Breast epithelium (tissue), 4 donors: ENCODE data around the gene OR1I1. TPM values are rescaled to one million over a fixed set of nuclear protein-coding genes. Genes with fewer than 3 reads are reported as not detected.

Source experiments
- DNase-seq, 2 donors: peaks; one replicate each; pipeline ENCODE4 v3.0.0-alpha.2; 2019; ENCODE audit warnings: low spot score in 2 of 2
- H3K27ac ChIP-seq, 2 donors: fragments of 200-600 bp; sonication (generic) in 1 of 2; one replicate each; pipeline ENCODE4 v1.5.1; 2016 to 2019; ENCODE audit warnings: mild to moderate bottlenecking in 1 of 2
- H3K27me3 ChIP-seq, 2 donors: fragments of 200-600 bp; sonication (generic) in 1 of 2; one replicate each; pipeline versions ENCODE4 v1.5.1 to v1.6.0; 2017 to 2019; ENCODE audit warnings: control low read depth in 1 of 2, mild to moderate bottlenecking in 1 of 2
- H3K36me3 ChIP-seq: fragments of 200-600 bp; one replicate; pipeline ENCODE4 v1.5.1; 2019
- H3K4me1 ChIP-seq, 2 donors: fragments of 200-600 bp; sonication (generic); one replicate each; pipeline ENCODE4 v1.5.1; 2016 to 2019; ENCODE audit warnings: control low read depth in 1 of 2
- H3K4me3 ChIP-seq, 3 donors: fragments of 200-600 bp; sonication (generic); 1 replicate in 2 of 3; 2 replicates in 1 of 3; pipeline ENCODE4 v1.5.1; 2016 to 2019; ENCODE audit warnings: mild to moderate bottlenecking in 3 of 3, moderate library complexity in 2 of 3
- H3K9me3 ChIP-seq, 2 donors: fragments of 200-600 bp; sonication (generic) in 1 of 2; one replicate each; pipeline ENCODE4 v1.5.1; 2016 to 2019; ENCODE audit warnings: control low read depth in 1 of 2
- CTCF ChIP-seq, 3 donors: fragments of 450-650 bp; IDR thresholded peaks; one replicate each; pipeline ENCODE4 v1.5.1; 2016 to 2017; ENCODE audit warnings: antibody characterized with exemption in 3 of 3, mild to moderate bottlenecking in 3 of 3, moderate library complexity in 3 of 3
- POLR2A ChIP-seq: fragments of 450-650 bp; IDR thresholded peaks from one replicate; pipeline ENCODE4 v1.6.1; 2016; ENCODE audit warnings: antibody characterized with exemption, mild to moderate bottlenecking, moderate library complexity
- POLR2AphosphoS5 ChIP-seq, 3 donors: sonication (generic); formaldehyde crosslinking; IDR thresholded peaks; one replicate each; pipeline ENCODE4 v1.6.1; 2017; ENCODE audit warnings: antibody characterized with exemption in 3 of 3
- intact Hi-C: fragments of 100-400 bp; cut with DNase I; formaldehyde crosslinking; loops from one replicate; pipeline ENCODE4 v1.15.1; 2023; ENCODE audit warnings: low total_unique reads
- total RNA-seq, 3 donors: library from RNA; depleted of rRNA; stranded (reverse); fragments of >200 nt; gene quantifications; one replicate each; pipeline ENCODE4 v1.1.0, GENCODE V29; 2016

The OR1I1 gene
- total RNA-seq, 3 donors from 2014 or later, result not detected

GRCh38 chr19:15104003-15104402 lies 22.0 kb downstream of the OR1I1 start:
- Histone ChIP-seq H3K27ac (no peak overlapping the region), H3K27me3 (no peaks in the 10 kb centered on the region), H3K9me3 (peaks cover 12 to 20% of the 10 kb centered on the region in 2 donors), H3K4me1 (no peaks in the 10 kb centered on the region), H3K4me3 (no peak overlapping the region), H3K36me3 (no peaks in the 10 kb centered on the region)
- intact Hi-C loops, result no loop called here
- DNase-seq, result no peak
- TF ChIP-seq CTCF (IDR thresholded peaks at IDR 0.05), result no peak
- no peak for TF ChIP-seq POLR2AphosphoS5 (IDR thresholded peaks at IDR 0.05)
- TF ChIP-seq POLR2A, result no peak

DNA sequence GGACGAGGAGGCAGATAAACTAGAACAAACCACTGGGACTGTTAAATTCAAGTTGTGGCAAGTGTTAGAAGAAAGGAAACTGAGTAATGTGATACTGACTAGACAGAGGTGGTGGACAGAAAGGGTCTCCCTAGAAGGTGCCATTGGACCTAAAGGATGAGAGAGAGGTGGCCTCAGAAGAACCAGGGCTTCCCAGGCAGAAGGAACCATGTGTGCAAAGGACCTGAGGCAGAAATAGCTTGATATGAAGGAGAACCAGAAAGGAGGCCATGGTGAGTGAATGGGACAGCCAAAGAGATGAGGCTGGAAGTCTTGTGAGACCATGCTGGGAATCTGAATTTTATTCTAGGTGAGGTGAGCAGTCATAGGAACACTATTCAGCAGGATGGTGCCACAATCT lies 22.4 kb downstream of the OR1I1 start:
- no peak for DNase-seq
- H3K36me3 ChIP-seq, result no peaks in the 10 kb centered on the region
- TF ChIP-seq POLR2AphosphoS5 (IDR thresholded peaks at IDR 0.05) (no peak), POLR2A (no peak), CTCF (IDR thresholded peaks at IDR 0.05) (no peak)
- H3K4me1 ChIP-seq, result no peaks in the 10 kb centered on the region
- intact Hi-C loops, result no loop called here
- H3K4me3 ChIP-seq, result no peak overlapping the region
- H3K9me3 ChIP-seq, result peaks cover 12 to 20% of the 10 kb centered on the region in 2 donors
- no peaks in the 10 kb centered on the region for H3K27me3 ChIP-seq
- no peak overlapping the region for H3K27ac ChIP-seq

DNA sequence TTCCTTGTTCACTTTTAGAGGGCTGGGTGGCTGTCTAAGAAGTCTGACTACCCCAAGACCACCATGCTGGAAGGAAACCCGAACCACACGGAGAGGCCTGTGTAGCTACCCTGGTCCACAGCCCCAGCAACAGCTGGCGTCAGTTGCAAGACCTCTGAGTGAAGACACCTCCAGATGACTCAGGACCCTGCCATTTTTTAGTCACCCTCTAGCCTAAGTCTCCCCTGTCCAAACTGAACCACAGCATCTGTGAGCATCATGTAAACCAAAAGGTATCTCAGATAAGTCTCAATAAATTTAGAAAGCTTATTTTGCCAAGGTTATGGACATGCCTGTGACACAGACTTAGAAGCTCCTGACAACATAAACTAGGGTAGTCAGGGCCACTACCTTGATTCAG lies 23.0 kb downstream of the OR1I1 start:
- Histone ChIP-seq H3K9me3 (peaks cover 12 to 20% of the 10 kb centered on the region in 2 donors), H3K4me1 (no peaks in the 10 kb centered on the region), H3K27me3 (no peaks in the 10 kb centered on the region), H3K36me3 (no peaks in the 10 kb centered on the region), H3K27ac (no peak overlapping the region), H3K4me3 (no peak overlapping the region)
- TF ChIP-seq POLR2AphosphoS5 (IDR thresholded peaks at IDR 0.05), result no peak
- no peak for TF ChIP-seq CTCF (IDR thresholded peaks at IDR 0.05)
- no peak for TF ChIP-seq POLR2A
- no peak for DNase-seq
- intact Hi-C loops, result no loop called here

DNA sequence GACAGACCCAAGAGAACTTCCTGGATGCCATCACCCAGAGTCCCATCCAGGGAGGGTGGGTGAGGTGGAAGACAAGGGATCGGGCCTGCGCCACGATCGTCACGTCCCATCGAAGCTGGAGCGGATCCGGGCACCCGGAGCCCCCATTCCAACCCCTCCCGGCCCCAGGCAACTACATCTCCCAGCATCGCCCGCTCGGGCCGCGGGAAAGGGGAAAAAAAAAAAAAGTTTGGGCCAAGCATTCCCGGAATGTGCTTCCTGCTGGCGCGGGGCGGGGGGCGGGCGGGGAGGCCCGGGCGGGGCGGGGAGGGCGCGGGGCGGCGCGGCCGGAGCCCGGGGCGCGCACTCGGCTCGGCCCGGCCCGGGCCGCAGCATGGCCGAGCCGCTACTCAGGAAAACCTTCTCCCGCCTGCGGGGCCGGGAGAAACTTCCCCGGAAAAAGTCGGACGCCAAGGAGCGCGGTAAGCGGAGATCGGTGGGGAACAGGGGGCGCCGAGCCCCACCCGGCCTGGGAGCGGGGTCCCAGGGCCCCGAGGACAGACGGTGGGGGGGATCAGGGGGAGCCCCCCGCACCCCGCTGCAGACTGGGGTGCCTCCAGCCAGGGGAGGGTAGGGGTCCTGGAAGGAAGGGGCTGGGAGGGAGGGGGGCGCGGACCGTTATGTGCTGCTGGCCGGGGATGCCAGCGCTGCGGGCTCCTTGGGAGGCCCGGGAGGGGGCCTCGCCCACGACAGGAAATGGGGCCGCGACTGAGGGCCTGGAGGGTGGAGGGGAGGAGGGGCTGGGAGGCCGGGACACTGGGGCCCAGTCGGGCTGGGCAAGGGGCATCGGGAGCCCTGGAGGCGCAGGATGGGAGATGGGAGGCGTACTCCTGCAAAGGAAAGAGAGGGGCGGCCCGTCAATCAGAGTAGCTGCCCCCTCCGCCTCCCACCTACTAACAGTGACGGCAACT lies 25.3 kb downstream of the OR1I1 start, which contains the start of gene SYDE1:
Gene SYDE1, plus strand, starts transcription at position 341 of the 950 bp plus-strand sequence. Its CDS starts 33 bp downstream, at position 374.
- H3K9me3 ChIP-seq, result peaks cover 12 to 20% of the 10 kb centered on the region in 2 donors
- DNase-seq, result peak in 1 of 2 donors; percentile 39
- no peaks in the 10 kb centered on the region for H3K4me1 ChIP-seq
- TF ChIP-seq POLR2AphosphoS5 (IDR thresholded peaks at IDR 0.05) (peak in 1 of 3 donors; percentile 10), CTCF (IDR thresholded peaks at IDR 0.05) (no peak), POLR2A (peak; percentile 18)
- peak within 1 kb of the TSS; percentile 69 to 89 (median 81) for H3K4me3 ChIP-seq
- H3K27me3 ChIP-seq, result no peaks in the 10 kb centered on the region
- no peaks in the 10 kb centered on the region for H3K36me3 ChIP-seq
- intact Hi-C loops, result no loop called here
- H3K27ac ChIP-seq, result peak within 1 kb of the TSS; percentile 75 to 96

DNA sequence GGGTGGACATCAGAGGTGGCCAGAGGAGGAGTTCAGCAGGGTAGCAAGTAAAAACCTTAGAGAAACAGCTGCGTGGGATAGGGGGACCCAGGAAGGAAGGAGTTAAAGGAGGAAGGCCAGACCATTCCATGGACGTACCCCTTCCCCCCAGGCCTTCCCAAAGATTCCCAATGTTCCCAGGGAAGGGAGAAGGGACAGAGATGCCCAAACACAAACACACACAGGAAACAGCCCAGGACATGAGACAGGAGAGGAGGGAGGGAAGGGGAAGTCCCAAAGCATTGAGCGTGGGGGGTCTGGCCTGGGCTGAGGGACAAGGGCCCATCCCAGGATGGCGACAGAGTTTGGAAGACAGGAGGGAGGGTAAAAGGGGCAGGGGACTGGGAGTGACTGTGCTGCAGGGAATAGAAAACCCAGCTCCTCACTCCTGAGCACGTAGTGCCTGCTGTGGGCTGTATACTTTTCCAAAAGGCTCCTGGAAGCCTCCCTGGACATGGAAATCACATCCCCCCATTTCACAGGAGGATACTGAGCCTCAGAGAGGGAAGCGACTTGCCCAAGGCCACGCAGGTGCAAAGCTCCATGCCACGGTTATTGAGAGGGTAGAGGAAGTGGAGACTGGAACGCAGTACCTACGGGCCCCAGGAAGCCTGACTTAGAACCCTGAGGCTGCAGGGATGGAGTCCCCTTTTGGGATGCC lies 26.3 kb downstream of the OR1I1 start:
- H3K27me3 ChIP-seq, result no peaks in the 10 kb centered on the region
- TF ChIP-seq POLR2AphosphoS5 (IDR thresholded peaks at IDR 0.05) (no peak), CTCF (IDR thresholded peaks at IDR 0.05) (no peak), POLR2A (no peak)
- intact Hi-C loops, result no loop called here

More for the DNA sequence above, 26.3 kb downstream of the OR1I1 start:
- Histone ChIP-seq H3K4me1 (no peaks in the 10 kb centered on the region), H3K27ac (peak overlapping the region; percentile 75 to 96), H3K36me3 (no peaks in the 10 kb centered on the region), H3K9me3 (peaks cover 12 to 17% of the 10 kb centered on the region in 2 donors), H3K4me3 (peak overlapping the region; percentile 69 to 89 (median 81))
- DNase-seq, result no peak
